ENCODE data around the gene CDC42BPG. TPM values are rescaled to one million over a fixed set of nuclear protein-coding genes. Genes with fewer than 3 reads are reported as not detected.

The CDC42BPG gene
- total RNA-seq, 1 donor from 2014 or later = 0.35 TPM

DNA sequence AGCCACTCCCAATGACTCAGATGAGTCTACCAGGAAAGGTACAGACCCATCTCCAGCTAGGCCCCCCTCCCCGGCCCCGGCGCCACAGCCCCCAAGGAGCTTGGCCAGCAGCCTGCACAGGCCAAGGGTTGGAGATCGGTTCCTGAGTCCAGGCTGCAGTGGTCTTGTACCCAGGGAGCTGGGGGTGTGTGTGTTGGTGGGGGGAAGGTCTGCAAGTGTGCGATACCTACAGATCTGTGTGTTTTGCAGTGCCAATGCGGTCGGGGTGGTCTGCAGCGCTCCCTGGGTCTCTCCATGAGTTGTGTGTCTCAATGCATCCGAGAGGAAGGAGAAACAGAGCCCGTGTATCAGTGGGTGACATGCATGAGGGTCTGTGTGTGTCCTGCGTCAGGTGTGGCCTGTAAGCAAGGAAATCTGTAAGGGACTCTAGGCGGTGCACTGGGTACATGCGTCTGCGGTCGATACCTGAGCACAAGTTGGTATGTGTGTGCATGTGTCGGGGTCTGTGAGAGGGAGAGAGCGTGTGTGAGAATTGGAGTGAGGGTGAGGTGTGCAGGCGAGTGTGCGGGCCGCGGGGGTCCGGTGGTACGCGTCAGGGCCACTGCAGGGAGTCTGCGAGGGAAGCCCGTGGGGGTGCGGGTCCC, 645 bp downstream of the CDC42BPG start:
- no peak overlapping the region for H3K27ac Mint-ChIP-seq (ENCODE audit: unreplicated experiment)
- H3K4me1 Mint-ChIP-seq (ENCODE audit: low read depth) = peaks cover 12% of the 10 kb centered on the region
- H3K4me3 Mint-ChIP-seq (ENCODE audit: unreplicated experiment) = peak overlapping the region; percentile 45
- no peak for DNase-seq (ENCODE audit: low spot score)
- no peak for TF ChIP-seq CTCF (IDR thresholded peaks at IDR 0.05)
- no peaks in the 10 kb centered on the region for H3K27me3 Mint-ChIP-seq (ENCODE audit: low read depth)
- H3K9me3 Mint-ChIP-seq (ENCODE audit: low read depth) = no peaks in the 10 kb centered on the region
- no peaks in the 10 kb centered on the region for H3K36me3 Mint-ChIP-seq (ENCODE audit: low read depth)

DNA sequence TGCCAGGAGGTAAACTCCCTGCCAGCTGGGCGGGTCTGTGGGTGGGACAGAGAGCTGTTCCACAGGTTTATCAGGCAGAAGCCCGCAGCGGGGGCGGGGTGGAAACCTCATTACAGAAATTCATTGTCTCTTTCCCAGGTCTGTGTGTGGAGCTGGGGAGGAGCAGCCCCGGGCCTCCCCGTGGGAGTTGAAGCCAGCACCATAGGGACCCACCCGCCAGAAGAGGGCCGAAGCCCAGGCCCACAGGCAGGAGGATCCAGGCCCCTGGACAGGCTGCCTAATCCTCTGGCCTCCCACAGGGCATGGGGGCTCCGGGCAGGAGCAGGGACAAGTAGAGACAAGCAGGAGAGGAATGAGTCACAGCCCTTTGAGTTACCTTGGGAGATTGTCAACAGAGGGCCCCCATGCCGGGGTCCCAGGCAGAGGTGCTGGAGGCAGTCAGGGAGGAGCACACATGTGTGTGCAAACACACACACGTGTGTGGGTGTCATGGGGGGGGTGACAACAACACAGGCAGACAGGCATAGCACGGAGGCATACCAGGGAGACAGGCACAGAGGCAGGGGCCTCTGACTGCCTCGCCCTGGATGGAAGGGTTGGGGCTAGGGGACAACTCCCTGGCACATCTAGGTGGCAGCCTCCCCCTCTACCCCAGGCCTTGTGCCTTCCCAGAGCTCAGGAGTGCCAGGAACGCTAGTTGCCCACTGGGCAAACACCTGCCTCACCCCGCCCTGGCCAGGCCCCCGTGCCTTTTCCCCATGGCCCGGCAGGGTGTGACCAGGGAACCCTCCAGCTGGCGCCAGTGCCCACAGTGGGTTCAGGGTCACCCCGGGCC, 1.4 kb downstream of the CDC42BPG start:
- no peak overlapping the region for H3K27ac Mint-ChIP-seq (ENCODE audit: unreplicated experiment)
- peak; percentile 85 for DNase-seq (ENCODE audit: low spot score)

DNA sequence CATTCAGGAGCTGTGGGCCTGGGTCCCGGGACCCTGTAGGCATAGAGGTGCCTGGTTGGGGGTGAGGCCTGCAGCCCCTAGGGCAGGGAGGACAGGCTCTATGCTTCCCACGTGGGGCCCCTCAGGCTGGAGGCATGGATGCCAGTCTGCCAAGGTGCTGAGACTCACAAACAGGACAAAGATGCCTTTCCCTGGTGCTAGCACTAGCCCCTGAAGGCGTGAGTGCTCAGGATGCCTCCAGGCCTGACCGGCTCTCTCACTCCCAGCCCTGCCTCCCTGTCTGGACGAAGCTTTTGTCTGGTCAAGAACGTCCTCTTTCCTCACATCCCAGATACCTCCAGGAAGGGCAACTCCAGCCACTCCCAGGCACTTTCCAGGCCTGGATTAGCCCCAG, 2.1 kb downstream of the CDC42BPG start:
- DNase-seq (ENCODE audit: low spot score) = no peak
- H3K4me1 Mint-ChIP-seq (ENCODE audit: low read depth) = peaks cover 10% of the 10 kb centered on the region
- no peaks in the 10 kb centered on the region for H3K9me3 Mint-ChIP-seq (ENCODE audit: low read depth)
- H3K4me3 Mint-ChIP-seq (ENCODE audit: unreplicated experiment) = no peak overlapping the region
- no peak for TF ChIP-seq CTCF (IDR thresholded peaks at IDR 0.05)
- H3K36me3 Mint-ChIP-seq (ENCODE audit: low read depth) = no peaks in the 10 kb centered on the region
- H3K27me3 Mint-ChIP-seq (ENCODE audit: low read depth) = no peaks in the 10 kb centered on the region
- H3K27ac Mint-ChIP-seq (ENCODE audit: unreplicated experiment) = no peak overlapping the region

More for the DNA sequence above, 1.4 kb downstream of the CDC42BPG start:
- peaks cover 12% of the 10 kb centered on the region for H3K4me1 Mint-ChIP-seq (ENCODE audit: low read depth)
- no peak for TF ChIP-seq CTCF (IDR thresholded peaks at IDR 0.05)
- no peaks in the 10 kb centered on the region for H3K36me3 Mint-ChIP-seq (ENCODE audit: low read depth)
- H3K27me3 Mint-ChIP-seq (ENCODE audit: low read depth) = no peaks in the 10 kb centered on the region
- no peaks in the 10 kb centered on the region for H3K9me3 Mint-ChIP-seq (ENCODE audit: low read depth)
- H3K4me3 Mint-ChIP-seq (ENCODE audit: unreplicated experiment) = no peak overlapping the region

DNA sequence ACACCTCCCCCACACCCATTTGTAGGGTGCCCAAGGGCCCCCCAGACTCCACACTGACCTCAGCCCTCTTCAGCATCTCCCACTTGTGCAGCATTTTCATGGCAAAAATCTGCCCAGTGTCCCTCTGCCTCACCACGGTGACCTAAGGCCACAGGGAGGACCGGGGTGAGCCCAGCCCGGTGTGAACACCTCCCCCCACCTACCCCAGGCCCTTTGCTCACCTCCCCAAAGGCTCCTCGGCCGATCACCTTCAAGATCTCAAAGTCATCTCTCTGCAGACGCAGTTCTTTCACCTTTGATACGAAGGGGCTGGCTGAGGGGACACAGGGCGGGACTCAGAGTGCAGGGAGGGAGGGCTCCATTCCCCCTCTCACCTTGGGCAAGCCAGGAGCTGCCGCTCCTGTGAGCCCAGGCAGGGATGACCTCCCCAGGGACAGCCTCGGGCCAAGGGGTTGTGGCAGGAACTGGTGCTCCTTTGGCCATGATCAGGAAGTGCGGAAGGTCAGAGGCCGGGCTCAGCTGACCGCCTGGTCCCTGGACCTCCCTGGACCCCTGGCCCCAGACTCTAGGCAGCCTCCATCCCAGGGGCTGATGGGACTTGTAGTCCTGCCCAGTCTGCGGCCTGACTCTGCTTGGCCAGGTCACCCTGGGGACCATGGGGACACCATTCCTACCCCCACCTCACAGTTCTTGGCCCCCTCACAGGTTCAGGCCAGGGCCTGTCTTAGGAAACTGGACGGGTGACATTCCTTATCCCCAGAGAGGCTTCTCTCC, 2.7 kb downstream of the CDC42BPG start:
- no peak for DNase-seq (ENCODE audit: low spot score)
- Mint-ChIP-seq H3K4me1 (ENCODE audit: low read depth) (peaks cover 7% of the 10 kb centered on the region), H3K4me3 (ENCODE audit: unreplicated experiment) (no peak overlapping the region), H3K27me3 (ENCODE audit: low read depth) (no peaks in the 10 kb centered on the region), H3K9me3 (ENCODE audit: low read depth) (no peaks in the 10 kb centered on the region), H3K36me3 (ENCODE audit: low read depth) (no peaks in the 10 kb centered on the region), H3K27ac (ENCODE audit: unreplicated experiment) (no peak overlapping the region)
- TF ChIP-seq CTCF (IDR thresholded peaks at IDR 0.05) = no peak
